NCI-H510A (cell line): ENCODE data around the gene RAD18.

Experiments used
- DNase-seq: peaks from one replicate; lab custom pipeline; 2025; lab: John Stamatoyannopoulos, UW

RAD18 gene

GRCh38 chr3:8964436-8965370, 1.4 kb upstream of the RAD18 start:
- DNase-seq = no peak

GRCh38 chr3:8962226-8962861, 928 bp downstream of the RAD18 start:
- no peak for DNase-seq

- no peak for DNase-seq
Observed at GRCh38 chr3:8959668-8960067, 3.6 kb downstream of the RAD18 start.

GRCh38 chr3:8954938-8955763, 8.1 kb downstream of the RAD18 start:
- no peak for DNase-seq

DNA sequence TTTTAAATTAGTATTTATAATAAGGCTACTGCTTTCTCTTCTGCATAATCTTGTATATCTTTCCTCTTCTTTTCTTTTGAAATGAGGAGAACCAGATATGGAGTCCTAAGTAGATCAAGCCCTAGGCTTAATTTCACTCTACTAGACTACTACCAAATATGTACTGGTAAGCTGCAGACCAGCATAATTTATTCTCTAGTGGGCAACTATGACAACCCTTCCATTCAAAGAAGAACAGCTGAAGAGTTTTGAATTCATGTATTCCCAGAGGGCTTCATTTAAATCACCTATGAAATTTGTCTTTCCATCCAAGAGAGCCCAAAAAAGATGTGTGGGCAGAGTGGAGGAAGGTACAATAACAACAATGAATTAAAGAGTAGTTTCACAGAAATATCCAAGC, 10.0 kb downstream of the RAD18 start:
- no peak for DNase-seq

- DNase-seq = no peak
Observed at GRCh38 chr3:8952130-8952529, 11.1 kb downstream of the RAD18 start.

GRCh38 chr3:8945890-8946600, 17.2 kb downstream of the RAD18 start:
- no peak for DNase-seq

DNA sequence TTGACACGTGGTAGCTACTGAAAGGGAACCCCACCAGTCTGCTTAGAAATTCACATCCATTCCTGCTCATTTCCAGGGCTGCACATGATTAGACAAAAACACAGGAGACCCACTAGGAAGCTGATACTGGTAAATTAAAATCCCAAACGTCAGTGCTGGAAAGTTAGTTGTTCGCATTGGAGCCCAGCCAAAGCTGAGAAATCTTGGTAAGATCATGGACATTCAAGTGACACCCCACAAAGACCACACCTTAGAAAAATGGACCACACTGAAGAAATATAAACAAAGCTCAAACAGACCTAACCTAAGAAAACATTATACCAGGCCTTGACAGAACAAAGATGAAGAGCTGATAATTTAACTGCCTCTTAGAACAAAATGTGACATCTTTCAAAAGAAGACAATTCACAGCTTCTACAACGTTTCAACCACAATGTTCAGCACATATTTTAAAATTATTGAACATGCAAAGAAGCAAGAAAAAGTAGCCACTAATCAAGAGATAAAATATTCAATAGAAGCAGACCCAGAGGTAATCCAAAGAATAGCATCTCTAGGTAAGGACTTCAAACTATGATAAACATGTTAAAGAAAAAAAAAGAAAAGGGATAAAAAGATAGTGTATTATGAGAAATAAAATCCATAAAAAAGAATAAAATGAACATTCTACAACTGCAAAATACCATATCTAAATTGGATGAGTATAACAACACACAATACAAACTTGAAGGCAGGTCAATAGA, 20.4 kb downstream of the RAD18 start:
- DNase-seq = no peak

- no peak for DNase-seq
Observed at GRCh38 chr3:8942115-8942514, 21.2 kb downstream of the RAD18 start.

DNA sequence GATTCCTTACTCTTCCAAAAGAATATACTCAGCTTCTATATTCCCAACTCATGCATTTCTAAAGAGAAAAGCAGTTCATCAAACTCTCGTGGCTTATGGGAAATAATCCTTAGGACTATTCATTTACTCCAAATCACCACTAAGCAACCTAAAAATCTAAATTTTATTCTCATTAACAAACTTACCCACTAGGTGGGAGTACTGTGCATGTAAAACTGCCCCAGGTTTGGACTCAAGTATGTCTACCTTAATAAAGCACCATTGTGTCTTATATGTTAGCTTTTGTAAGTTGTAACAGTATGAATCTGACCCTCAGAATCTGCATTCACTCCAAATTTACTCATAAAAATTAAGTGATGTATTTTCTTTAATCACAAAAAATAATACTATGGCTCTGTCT, 25.3 kb downstream of the RAD18 start:
- no peak for DNase-seq

DNA sequence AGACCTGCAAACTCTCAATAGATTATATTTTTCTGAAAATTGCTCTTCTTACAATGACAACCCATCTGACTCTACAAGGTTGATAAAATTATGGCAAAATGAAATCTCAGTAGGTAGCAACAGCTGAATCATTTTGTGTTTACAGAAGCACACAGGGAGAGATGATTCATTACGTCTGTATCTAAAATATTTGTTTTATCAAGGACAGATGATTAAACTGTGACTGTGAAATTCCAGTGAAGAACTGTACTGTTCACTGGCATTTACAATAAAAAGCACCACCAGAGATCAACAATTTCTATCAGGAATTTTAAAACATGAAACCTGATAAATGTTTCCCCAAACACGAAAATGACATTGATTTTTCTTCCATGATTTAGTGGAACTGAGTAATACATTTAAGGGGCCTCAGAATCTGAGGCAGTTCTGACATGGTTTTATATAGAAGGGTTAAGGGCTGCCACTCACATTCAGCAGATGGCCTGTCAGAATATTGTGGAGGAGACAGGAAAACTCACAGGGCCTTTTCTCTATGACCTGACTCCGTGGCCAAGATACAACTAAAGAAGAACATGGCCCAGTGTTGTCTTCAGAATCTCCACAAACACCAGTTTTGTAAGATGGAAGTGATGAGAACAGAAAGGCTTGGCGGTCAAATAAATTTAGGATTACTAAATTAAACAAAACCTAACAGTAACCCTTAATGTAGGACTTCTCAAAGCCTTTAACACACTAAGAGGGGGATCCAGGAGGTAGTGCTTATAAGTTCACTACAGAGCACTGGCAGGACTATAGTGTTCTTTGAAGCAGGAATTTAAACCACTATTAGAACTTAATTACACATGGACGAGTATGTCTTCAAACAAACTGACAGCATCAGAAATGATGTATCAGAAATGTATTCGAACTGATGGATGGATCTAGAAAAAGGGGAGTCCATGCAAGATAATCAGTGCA, 25.9 kb downstream of the RAD18 start:
- DNase-seq = no peak

GRCh38 chr3:8932507-8932906, 30.8 kb downstream of the RAD18 start:
- no peak for DNase-seq

DNA sequence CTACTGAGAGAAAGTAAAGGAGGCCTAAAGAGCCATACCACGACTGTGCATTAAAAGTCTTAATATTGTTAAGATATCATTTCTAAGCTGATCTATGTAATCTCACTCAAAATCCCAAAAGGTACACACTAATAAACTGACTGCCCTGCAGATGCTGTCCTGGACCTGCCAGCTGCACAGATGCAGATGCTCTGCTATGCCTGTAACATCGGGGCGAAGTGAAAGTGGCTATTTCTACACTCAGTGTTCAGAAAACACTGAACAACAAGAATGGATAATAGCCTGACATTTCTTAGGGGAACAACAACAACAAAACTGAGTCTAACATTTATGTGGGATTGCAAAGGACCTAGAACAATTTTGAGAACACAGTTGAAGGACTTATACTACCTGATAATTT, 31.9 kb downstream of the RAD18 start:
- no peak for DNase-seq

- no peak for DNase-seq
Observed at GRCh38 chr3:8929860-8930259, 33.4 kb downstream of the RAD18 start.

- DNase-seq = no peak
Observed at GRCh38 chr3:8914491-8914890, 48.8 kb downstream of the RAD18 start.

DNA sequence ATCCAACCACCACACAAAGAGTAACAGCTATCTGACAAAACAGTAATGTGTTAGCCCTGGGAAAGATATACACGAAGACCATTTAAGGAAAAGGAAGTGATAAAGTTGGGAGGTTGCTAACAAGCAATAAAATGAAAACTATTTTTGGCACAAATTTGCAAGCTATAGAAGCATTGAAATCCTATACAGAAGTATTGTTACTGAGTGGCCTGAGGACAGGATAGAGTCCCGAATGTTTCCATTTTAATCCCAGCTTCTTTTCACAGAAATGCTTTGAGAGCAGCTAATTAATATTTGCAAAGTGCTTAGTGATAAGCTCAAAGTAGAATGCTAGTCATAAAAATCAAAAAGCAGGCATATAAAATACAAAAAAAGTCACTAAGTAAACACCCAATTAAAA, 51.5 kb downstream of the RAD18 start:
- no peak for DNase-seq

GRCh38 chr3:8909160-8909559, 54.1 kb downstream of the RAD18 start:
- DNase-seq = no peak

GRCh38 chr3:8903191-8903590, 60.1 kb downstream of the RAD18 start:
- DNase-seq = no peak

DNA sequence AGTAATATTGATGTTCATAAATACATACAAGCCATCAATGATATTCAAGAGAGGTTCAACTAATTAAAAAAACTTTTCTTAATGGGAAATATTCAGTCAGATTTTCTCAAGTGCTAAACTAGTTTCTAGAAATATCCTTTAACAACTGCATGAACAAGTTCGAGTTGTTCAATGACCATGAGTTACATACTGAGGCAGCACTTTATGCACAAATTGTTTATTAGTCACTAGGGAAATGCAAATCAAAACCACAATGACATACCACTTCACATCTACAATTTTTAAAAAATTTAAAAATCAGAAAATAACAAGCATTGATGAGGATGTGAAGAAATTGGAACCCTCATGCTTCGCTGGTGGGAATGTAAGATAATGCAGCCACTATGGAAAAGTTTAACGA, 62.4 kb downstream of the RAD18 start:
- no peak for DNase-seq

DNA sequence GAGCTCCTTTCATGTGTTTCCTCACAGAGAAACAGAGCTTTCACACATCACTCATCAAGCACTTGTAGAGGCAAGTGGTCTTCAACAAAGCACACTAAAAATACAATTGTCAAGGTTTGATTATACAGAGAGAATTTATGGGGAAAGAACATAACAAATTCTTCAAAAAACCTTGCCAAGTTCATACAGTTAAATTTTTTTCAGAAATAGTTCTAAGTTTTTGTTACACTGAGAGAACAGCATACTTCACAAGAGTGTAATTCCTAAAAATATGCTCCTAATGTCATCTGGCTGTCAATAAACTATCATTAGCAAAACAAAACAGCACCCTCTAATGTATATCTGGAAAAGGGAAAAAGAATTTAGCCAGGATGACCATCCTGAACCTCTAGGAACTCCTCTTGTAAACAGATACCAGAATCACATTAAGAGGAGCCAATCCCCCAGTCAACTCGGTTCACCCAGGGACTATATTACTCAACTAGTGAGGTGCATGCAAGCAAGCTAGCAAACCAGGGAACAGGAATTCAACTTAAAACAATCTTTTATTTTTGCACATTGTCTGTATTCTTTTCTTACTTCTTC, 63.3 kb downstream of the RAD18 start:
- DNase-seq = no peak
